ENCODE results near the gene CSNK1G2. TPM values are rescaled to one million over a fixed set of nuclear protein-coding genes. Genes with fewer than 3 reads are reported as not detected.

Gene CSNK1G2
- total RNA-seq, 4 donors from 2014 or later, result 47.2 to 67.6 (median 60.8) TPM

- no peak overlapping the region for H3K4me3 ChIP-seq (replicated peaks in 1 of 3)
- no peak for DNase-seq
- no peaks in the 10 kb centered on the region for H3K9me3 ChIP-seq
- H3K27ac ChIP-seq, result no peak overlapping the region
- no peaks in the 10 kb centered on the region for H3K27me3 ChIP-seq
- intact Hi-C loops (cut with DNase I), result no loop called here
- no peak for TF ChIP-seq POLR2A (IDR thresholded peaks at IDR 0.05)
- TF ChIP-seq, protein P1, sequence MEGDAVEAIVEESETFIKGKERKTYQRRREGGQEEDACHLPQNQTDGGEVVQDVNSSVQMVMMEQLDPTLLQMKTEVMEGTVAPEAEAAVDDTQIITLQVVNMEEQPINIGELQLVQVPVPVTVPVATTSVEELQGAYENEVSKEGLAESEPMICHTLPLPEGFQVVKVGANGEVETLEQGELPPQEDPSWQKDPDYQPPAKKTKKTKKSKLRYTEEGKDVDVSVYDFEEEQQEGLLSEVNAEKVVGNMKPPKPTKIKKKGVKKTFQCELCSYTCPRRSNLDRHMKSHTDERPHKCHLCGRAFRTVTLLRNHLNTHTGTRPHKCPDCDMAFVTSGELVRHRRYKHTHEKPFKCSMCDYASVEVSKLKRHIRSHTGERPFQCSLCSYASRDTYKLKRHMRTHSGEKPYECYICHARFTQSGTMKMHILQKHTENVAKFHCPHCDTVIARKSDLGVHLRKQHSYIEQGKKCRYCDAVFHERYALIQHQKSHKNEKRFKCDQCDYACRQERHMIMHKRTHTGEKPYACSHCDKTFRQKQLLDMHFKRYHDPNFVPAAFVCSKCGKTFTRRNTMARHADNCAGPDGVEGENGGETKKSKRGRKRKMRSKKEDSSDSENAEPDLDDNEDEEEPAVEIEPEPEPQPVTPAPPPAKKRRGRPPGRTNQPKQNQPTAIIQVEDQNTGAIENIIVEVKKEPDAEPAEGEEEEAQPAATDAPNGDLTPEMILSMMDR (IDR thresholded peaks at IDR 0.05), result no peak
- H3K36me3 ChIP-seq, result no peaks in the 10 kb centered on the region
- 96 to 97% methylated on average over 10 to 16 of the region's 16 CpGs for WGBS, 2 donors
- peaks cover 0 to 3% of the 10 kb centered on the region in 2 donors for H3K4me1 ChIP-seq
Observed at GRCh38 chr19:1950640-1951039, 9.7 kb downstream of the CSNK1G2 start.

DNA sequence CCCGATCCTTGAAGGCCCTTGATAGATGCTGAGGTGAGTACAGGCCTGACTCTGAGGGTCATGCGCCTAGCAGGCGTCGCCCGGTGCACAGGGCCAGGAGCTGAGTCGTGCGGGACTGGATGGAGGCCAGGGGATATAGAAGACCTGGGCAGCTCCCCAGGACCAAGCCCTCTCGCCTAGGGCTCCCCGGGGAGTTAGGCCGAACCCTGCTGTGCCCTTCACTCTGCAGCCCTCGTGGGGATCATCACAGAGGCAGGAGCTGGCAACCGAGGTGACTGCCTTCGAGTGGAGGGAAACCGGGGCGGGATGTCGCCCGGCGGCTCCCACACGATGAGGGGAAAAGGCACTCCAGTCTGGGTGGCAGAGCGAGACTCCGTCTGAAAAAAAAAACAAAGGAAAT lies 11.7 kb downstream of the CSNK1G2 start:
- no peak overlapping the region for H3K27ac ChIP-seq
- no peaks in the 10 kb centered on the region for H3K9me3 ChIP-seq
- intact Hi-C loops (cut with DNase I), result no loop called here
- WGBS, 2 donors, result 78 to 82% methylated on average over 18 to 21 of the region's 21 CpGs
- DNase-seq, result no peak
- TF ChIP-seq, protein P1 (IDR thresholded peaks at IDR 0.05), result no peak
- no peak for TF ChIP-seq POLR2A (IDR thresholded peaks at IDR 0.05)
- no peaks in the 10 kb centered on the region for H3K27me3 ChIP-seq
- no peaks in the 10 kb centered on the region for H3K4me1 ChIP-seq
- H3K4me3 ChIP-seq (replicated peaks in 1 of 3), result no peak overlapping the region
- no peaks in the 10 kb centered on the region for H3K36me3 ChIP-seq

DNA sequence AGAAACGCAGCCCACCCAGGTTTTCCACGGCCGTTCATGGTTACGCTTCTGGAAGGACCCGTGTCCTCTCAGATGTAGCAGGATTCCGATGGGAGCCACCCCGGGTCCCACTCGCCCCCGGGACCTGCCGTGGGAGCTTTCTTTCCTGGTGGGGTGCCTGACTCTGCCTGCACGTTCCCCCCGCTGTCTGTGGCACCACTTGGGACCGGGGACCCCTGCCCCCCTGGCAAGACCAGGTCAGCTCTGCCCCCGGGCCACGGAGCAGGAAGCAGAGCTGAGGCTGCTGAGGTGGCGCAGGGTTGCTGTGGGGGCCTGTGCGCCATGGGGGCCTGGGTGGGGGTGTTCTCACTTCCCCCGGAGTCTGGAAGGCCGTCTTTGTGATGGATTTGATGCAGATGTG lies 12.1 kb downstream of the CSNK1G2 start:
- WGBS, 2 donors, result 76 to 83% methylated on average over 14 to 16 of the region's 19 CpGs
- intact Hi-C loops (cut with DNase I), result no loop called here
- TF ChIP-seq POLR2A (IDR thresholded peaks at IDR 0.05), result no peak
- TF ChIP-seq, protein P1 (IDR thresholded peaks at IDR 0.05), result no peak
- Histone ChIP-seq H3K27me3 (no peaks in the 10 kb centered on the region), H3K9me3 (no peaks in the 10 kb centered on the region), H3K4me3 (replicated peaks in 1 of 3) (no peak overlapping the region), H3K36me3 (no peaks in the 10 kb centered on the region), H3K27ac (no peak overlapping the region), H3K4me1 (no peaks in the 10 kb centered on the region)
- DNase-seq, result no peak

DNA sequence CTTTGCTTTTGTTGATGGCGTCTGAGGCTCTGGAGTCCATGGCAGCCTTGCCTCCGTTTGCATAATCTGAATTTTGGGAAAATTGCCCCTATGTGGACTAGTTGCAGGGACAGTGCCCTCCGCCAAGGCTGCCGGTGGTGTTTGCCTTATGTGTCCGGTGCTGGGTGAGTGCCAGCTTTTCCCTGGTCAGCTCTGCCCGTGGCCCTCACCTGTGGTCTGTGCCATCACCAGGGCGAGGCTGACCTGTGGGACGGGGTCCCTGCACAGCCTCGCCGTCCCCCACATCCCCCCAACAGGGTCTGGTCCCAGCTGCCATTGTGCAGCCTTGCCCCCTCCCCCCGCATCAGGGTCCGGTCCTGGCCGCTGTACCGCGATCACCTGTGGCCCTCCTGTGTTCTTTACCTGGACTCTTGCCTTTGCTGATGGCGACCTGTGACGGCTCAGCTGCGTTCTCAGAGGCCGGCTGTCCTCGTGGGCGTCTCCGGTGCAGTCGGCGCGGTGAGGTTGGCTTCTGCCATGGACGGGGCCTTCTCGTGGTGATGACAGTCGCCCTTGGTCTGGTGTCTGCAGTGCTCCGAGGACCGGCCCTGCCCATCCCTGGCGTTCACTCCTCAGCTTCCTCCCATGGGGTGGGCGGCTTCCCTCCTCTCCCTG lies 12.6 kb downstream of the CSNK1G2 start:
- DNase-seq, result no peak
- TF ChIP-seq POLR2A (IDR thresholded peaks at IDR 0.05), result no peak
- TF ChIP-seq, protein P1 (IDR thresholded peaks at IDR 0.05), result no peak
- Histone ChIP-seq H3K36me3 (no peaks in the 10 kb centered on the region), H3K27ac (no peak overlapping the region), H3K4me1 (no peaks in the 10 kb centered on the region), H3K9me3 (no peaks in the 10 kb centered on the region), H3K27me3 (no peaks in the 10 kb centered on the region), H3K4me3 (replicated peaks in 1 of 3) (no peak overlapping the region)
- intact Hi-C loops (cut with DNase I), result no loop called here
- WGBS, 2 donors, result 93% methylated on average over 25 to 29 of the region's 32 CpGs

- intact Hi-C loops (cut with DNase I), result no loop called here
- H3K9me3 ChIP-seq, result no peaks in the 10 kb centered on the region
- H3K27me3 ChIP-seq, result no peaks in the 10 kb centered on the region
- no peak overlapping the region for H3K27ac ChIP-seq
- no peaks in the 10 kb centered on the region for H3K4me1 ChIP-seq
- TF ChIP-seq, protein P1 (IDR thresholded peaks at IDR 0.05), result no peak
- TF ChIP-seq POLR2A (IDR thresholded peaks at IDR 0.05), result no peak
- 87 to 96% methylated on average over 9 to 15 of the region's 15 CpGs for WGBS, 2 donors
- H3K4me3 ChIP-seq (replicated peaks in 1 of 3), result no peak overlapping the region
- no peaks in the 10 kb centered on the region for H3K36me3 ChIP-seq
- no peak for DNase-seq
Observed at GRCh38 chr19:1954532-1954933, 13.6 kb downstream of the CSNK1G2 start.

All from thyroid gland (tissue), 4 donors.